OCI-LY1 (cell line): ENCODE measurements around the gene SCN3A.

Experiments used
- H2AFZ ChIP-seq: fragments of 200-600 bp; sonication (generic), shearing (Covaris generic); 2 replicates; pipeline ENCODE4 v1.6.0; 2014; ENCODE audit warnings: antibody characterized with exemption, mild to moderate bottlenecking, low read length
- H3F3A ChIP-seq: fragments of 200-600 bp; sonication (generic), shearing (Covaris generic); 2 replicates; pipeline ENCODE4 v1.6.0; 2014; ENCODE audit warnings: mild to moderate bottlenecking, antibody characterized with exemption, low read length, moderate library complexity; ENCODE audit not compliant: insufficient read depth
- H3K27ac ChIP-seq: fragments of 200-600 bp; sonication (generic); 2 replicates; pipeline ENCODE4 v1.5.1; 2014; ENCODE audit warnings: low read length, mixed run types, mild to moderate bottlenecking, low read depth; ENCODE audit not compliant: poor library complexity, severe bottlenecking
- H3K27me3 ChIP-seq: fragments of 200-600 bp; sonication (generic); 2 replicates; pipeline ENCODE4 v1.6.0; 2014; ENCODE audit warnings: antibody characterized with exemption, mild to moderate bottlenecking, low read length, moderate library complexity; ENCODE audit not compliant: insufficient read depth
- H3K36me3 ChIP-seq: fragments of 200-600 bp; sonication (generic); 2 replicates; pipeline ENCODE4 v1.6.1; 2014; ENCODE audit warnings: mild to moderate bottlenecking, antibody characterized with exemption, low read length, moderate library complexity, mixed read lengths; ENCODE audit not compliant: insufficient read depth
- H3K4me1 ChIP-seq: fragments of 200-600 bp; sonication (generic); 2 replicates; pipeline ENCODE4 v1.5.1; 2014; ENCODE audit warnings: mild to moderate bottlenecking, low read length, moderate library complexity; ENCODE audit not compliant: insufficient read depth, severe bottlenecking
- H3K4me2 ChIP-seq: fragments of 200-600 bp; sonication (generic), shearing (Covaris generic); 2 replicates; pipeline ENCODE4 v1.6.1; 2014; ENCODE audit warnings: low read length
- H3K4me3 ChIP-seq: fragments of 200-600 bp; sonication (generic); 2 replicates; pipeline ENCODE4 v1.5.1; 2014; ENCODE audit warnings: low read length, low read depth, mild to moderate bottlenecking, mixed read lengths; ENCODE audit not compliant: poor library complexity, severe bottlenecking
- H3K79me2 ChIP-seq: fragments of 200-600 bp; shearing (Covaris generic); 2 replicates; pipeline ENCODE4 v1.6.1; 2016; ENCODE audit warnings: mixed run types, low read length, mixed read lengths; ENCODE audit not compliant: insufficient read depth
- H3K9ac ChIP-seq: fragments of 200-600 bp; sonication (generic), shearing (Covaris generic); 2 replicates; pipeline ENCODE4 v1.6.1; 2014; ENCODE audit warnings: mild to moderate bottlenecking, low read length, mixed read lengths
- H3K9me2 ChIP-seq: fragments of 200-600 bp; sonication (generic), shearing (Covaris generic); 2 replicates; pipeline ENCODE4 v1.6.1; 2014; ENCODE audit warnings: low read depth, mild to moderate bottlenecking, low read length, mixed read lengths
- H3K9me3 ChIP-seq: fragments of 200-600 bp; shearing (Covaris generic); 2 replicates; pipeline ENCODE4 v1.6.1; 2014; ENCODE audit warnings: low read length, mixed read lengths
- H4K20me1 ChIP-seq: fragments of 200-600 bp; sonication (generic), shearing (Covaris generic); 2 replicates; pipeline ENCODE4 v1.6.0; 2016; ENCODE audit warnings: mild to moderate bottlenecking, low read length; ENCODE audit not compliant: insufficient read depth
- EZH2 ChIP-seq: fragments of 200-600 bp; sonication (generic), shearing (Covaris generic); IDR thresholded peaks from 2 replicates; pipeline ENCODE4 v1.8.0; 2017; ENCODE audit warnings: borderline replicate concordance, mixed run types, mild to moderate bottlenecking, antibody characterized with exemption, low read length, moderate library complexity, mixed read lengths
- TF ChIP-seq, protein P1 (sequence below): fragments of 200-600 bp; sonication (generic), shearing (Covaris generic); IDR thresholded peaks from 2 replicates; pipeline ENCODE4 v1.5.1; 2017; ENCODE audit warnings: mild to moderate bottlenecking, antibody characterized with exemption, low read length, moderate library complexity, mixed read lengths

The SCN3A gene

DNA sequence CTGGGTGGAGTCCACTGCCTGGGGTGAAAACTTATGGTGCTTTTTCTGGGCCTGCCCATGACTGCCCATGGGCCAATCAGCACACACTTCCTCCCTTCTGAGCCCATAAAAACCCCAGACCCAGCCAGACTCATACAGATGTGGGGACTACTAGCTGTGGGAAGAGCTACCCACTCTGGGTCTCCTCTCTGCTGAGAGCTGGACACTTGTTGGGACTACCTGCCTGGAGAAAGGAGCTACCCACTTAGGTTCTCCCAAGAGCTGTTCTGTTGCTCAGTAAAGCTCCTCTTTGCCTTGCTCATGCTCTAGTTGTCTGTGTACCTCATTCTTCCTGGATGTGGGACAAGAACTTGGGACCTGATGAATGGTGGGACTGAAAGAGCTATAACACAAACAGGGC is 129.0 kb downstream of the SCN3A start:
- H2AFZ ChIP-seq: no peak overlapping the region
- no peak overlapping the region for H3K4me3 ChIP-seq

DNA sequence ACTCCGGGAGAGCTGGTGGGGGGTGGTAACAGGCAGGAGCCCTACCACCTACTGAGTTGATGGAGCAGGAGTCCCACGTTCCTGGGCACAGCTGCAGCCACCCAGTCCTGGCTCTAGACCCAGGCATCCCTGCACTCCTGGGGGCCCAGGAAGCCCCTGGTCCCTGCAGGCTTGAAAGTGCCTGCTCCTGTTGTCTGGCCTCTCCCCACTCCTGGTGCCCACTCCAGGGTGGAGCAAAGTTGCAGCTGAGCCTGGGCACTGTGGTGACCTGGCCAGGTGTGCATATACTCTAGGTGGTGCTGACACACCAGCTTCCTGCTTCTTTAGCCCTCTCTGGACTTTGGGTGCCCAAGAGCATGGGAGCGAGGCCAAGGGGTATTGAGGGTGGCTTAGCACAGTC is 129.5 kb downstream of the SCN3A start:
- no peak overlapping the region for H3K4me3 ChIP-seq

More for the DNA sequence above, 129.0 kb downstream of the SCN3A start:
- Histone ChIP-seq H3F3A (no peaks in the 10 kb centered on the region), H3K4me1 (no peaks in the 10 kb centered on the region), H3K79me2 (no peaks in the 10 kb centered on the region), H3K9me3 (no peaks in the 10 kb centered on the region), H3K27ac (no peak overlapping the region), H4K20me1 (no peaks in the 10 kb centered on the region), H3K36me3 (no peaks in the 10 kb centered on the region), H3K4me2 (no peak overlapping the region), H3K9ac (no peak overlapping the region), H3K27me3 (no peaks in the 10 kb centered on the region), H3K9me2 (0 out of 2 replicates have a peak, but pooled peaks cover 2% of the 10 kb centered on the region)
- no peak for TF ChIP-seq EZH2
- TF ChIP-seq, protein P1, sequence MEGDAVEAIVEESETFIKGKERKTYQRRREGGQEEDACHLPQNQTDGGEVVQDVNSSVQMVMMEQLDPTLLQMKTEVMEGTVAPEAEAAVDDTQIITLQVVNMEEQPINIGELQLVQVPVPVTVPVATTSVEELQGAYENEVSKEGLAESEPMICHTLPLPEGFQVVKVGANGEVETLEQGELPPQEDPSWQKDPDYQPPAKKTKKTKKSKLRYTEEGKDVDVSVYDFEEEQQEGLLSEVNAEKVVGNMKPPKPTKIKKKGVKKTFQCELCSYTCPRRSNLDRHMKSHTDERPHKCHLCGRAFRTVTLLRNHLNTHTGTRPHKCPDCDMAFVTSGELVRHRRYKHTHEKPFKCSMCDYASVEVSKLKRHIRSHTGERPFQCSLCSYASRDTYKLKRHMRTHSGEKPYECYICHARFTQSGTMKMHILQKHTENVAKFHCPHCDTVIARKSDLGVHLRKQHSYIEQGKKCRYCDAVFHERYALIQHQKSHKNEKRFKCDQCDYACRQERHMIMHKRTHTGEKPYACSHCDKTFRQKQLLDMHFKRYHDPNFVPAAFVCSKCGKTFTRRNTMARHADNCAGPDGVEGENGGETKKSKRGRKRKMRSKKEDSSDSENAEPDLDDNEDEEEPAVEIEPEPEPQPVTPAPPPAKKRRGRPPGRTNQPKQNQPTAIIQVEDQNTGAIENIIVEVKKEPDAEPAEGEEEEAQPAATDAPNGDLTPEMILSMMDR: no peak

DNA sequence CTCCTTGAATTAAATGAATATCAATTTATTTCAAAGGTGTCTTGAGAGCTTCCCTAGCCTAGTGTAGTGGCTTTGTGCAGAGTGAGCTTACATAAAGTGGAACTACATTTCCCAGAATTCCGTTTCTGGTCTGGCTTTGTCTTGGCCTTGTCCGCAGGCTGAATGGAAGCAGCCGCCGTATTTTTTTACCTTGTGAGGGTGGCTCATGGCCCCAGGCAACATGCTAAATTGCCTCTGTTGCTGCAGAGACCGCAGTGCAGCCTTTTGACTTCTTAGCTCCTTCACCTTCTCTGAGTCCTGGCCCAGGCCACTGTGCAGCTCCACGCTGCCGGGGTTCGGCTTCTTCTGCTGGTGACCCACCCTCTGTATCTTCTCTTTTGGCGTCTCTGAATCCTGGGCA is 133.8 kb downstream of the SCN3A start:
- no peak overlapping the region for H3K9ac ChIP-seq
- H4K20me1 ChIP-seq: no peaks in the 10 kb centered on the region
- H3K27me3 ChIP-seq: no peaks in the 10 kb centered on the region
- H3K36me3 ChIP-seq: no peaks in the 10 kb centered on the region
- no peak overlapping the region for H3K4me3 ChIP-seq
- H3K9me2 ChIP-seq: 0 out of 2 replicates have a peak, but pooled peaks cover 2% of the 10 kb centered on the region
- no peaks in the 10 kb centered on the region for H3K9me3 ChIP-seq
- no peak overlapping the region for H3K27ac ChIP-seq
- no peaks in the 10 kb centered on the region for H3K79me2 ChIP-seq
- no peaks in the 10 kb centered on the region for H3K4me1 ChIP-seq
- no peak overlapping the region for H3K4me2 ChIP-seq
- TF ChIP-seq EZH2: no peak
- no peak overlapping the region for H2AFZ ChIP-seq
- H3F3A ChIP-seq: no peaks in the 10 kb centered on the region

More for the DNA sequence above, 129.5 kb downstream of the SCN3A start:
- no peak overlapping the region for H3K9ac ChIP-seq
- no peaks in the 10 kb centered on the region for H3F3A ChIP-seq
- H4K20me1 ChIP-seq: no peaks in the 10 kb centered on the region
- no peaks in the 10 kb centered on the region for H3K9me3 ChIP-seq
- TF ChIP-seq, protein P1: no peak
- no peak for TF ChIP-seq EZH2
- no peak overlapping the region for H3K4me2 ChIP-seq
- H3K9me2 ChIP-seq: 0 out of 2 replicates have a peak, but pooled peaks cover 2% of the 10 kb centered on the region
- H3K27ac ChIP-seq: no peak overlapping the region
- H2AFZ ChIP-seq: no peak overlapping the region
- no peaks in the 10 kb centered on the region for H3K36me3 ChIP-seq
- H3K27me3 ChIP-seq: no peaks in the 10 kb centered on the region
- no peaks in the 10 kb centered on the region for H3K79me2 ChIP-seq
- H3K4me1 ChIP-seq: no peaks in the 10 kb centered on the region

DNA sequence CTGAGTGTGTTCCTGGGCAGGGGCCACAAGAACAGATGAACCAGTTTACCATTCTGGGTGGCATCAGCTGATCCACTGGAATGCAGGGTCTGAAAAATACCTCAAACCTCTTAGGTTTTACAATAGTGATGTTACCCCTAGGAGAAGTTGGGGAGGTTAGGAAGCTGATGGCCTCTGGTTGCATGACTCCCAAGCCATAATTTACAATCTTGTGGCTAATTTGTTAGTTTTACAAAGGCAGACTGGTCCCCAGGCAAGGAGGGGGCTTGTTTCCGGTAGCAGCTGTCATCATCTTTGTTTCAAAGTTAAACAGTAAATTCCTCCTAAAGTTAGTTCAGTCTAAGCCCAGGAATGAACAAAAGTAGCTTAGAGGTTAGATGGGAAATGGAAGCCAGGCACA is 134.7 kb downstream of the SCN3A start:
- H3K9me3 ChIP-seq: no peaks in the 10 kb centered on the region
- no peaks in the 10 kb centered on the region for H3F3A ChIP-seq
- H4K20me1 ChIP-seq: no peaks in the 10 kb centered on the region
- no peak for TF ChIP-seq EZH2
- TF ChIP-seq, protein P1: no peak
- no peaks in the 10 kb centered on the region for H3K27me3 ChIP-seq
- no peak overlapping the region for H3K4me2 ChIP-seq
- H3K27ac ChIP-seq: no peak overlapping the region
- no peaks in the 10 kb centered on the region for H3K36me3 ChIP-seq
- no peak overlapping the region for H3K9ac ChIP-seq
- H3K4me1 ChIP-seq: no peaks in the 10 kb centered on the region
- no peak overlapping the region for H2AFZ ChIP-seq
- no peak overlapping the region for H3K4me3 ChIP-seq
- H3K79me2 ChIP-seq: no peaks in the 10 kb centered on the region
- H3K9me2 ChIP-seq: 0 out of 2 replicates have a peak, but pooled peaks cover 2% of the 10 kb centered on the region
